Measurements from ENCODE around the gene TLCD3A.

Gene TLCD3A

DNA sequence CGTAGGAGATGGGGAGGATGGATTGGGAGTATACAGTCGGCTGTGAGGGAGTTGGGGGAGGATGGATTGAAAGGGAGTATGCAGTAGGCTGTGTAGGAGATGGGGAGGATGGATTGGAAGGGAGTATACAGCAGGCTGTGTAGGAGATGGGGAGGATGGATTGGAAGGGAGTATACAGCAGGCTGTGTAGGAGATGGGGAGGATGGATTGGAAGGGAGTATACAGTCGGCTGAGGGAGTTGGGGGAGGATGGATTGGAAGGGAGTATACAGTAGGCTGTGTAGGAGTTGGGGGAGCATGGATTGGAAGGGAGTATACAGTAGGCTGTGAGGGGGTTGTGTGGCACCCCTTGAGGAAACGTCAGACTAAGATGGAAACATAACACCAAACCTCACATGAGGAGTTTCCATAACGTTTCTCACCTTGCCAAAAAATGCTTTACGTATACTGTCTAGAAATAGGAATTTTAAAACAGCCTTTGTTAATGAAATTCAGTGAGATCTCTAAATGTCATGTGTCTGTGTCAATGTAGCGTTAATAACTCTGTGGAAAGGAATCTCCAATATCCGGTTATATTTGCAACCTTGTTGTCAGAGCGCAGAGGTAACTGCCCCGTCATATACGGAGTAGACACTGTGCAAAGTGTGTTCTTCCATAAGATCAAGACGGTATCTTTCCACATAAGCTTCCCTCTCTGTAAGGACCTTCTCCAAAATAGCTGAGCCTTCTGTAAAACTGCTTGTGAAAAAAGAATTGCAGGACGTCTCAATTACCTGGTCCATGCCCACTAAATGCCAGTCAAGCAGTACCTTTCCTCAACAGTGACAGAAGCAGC lies 11.5 kb upstream of the TLCD3A start:
- H3K27ac ChIP-seq: peak overlapping the region; percentile 54
- TF ChIP-seq, protein P1, sequence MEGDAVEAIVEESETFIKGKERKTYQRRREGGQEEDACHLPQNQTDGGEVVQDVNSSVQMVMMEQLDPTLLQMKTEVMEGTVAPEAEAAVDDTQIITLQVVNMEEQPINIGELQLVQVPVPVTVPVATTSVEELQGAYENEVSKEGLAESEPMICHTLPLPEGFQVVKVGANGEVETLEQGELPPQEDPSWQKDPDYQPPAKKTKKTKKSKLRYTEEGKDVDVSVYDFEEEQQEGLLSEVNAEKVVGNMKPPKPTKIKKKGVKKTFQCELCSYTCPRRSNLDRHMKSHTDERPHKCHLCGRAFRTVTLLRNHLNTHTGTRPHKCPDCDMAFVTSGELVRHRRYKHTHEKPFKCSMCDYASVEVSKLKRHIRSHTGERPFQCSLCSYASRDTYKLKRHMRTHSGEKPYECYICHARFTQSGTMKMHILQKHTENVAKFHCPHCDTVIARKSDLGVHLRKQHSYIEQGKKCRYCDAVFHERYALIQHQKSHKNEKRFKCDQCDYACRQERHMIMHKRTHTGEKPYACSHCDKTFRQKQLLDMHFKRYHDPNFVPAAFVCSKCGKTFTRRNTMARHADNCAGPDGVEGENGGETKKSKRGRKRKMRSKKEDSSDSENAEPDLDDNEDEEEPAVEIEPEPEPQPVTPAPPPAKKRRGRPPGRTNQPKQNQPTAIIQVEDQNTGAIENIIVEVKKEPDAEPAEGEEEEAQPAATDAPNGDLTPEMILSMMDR (conservative IDR thresholded peaks at IDR 0.05): no peak

GRCh38 chr17:721540-721937 lies 10.9 kb upstream of the TLCD3A start:
- TF ChIP-seq, protein P1 (conservative IDR thresholded peaks at IDR 0.05): no peak

GRCh38 chr17:725084-725483 lies 7.3 kb upstream of the TLCD3A start:
- no peak overlapping the region for H3K27ac ChIP-seq
- TF ChIP-seq, protein P1 (conservative IDR thresholded peaks at IDR 0.05): no peak

More at GRCh38 chr17:721540-721937, 10.9 kb upstream of the TLCD3A start:
- peak overlapping the region; percentile 54 for H3K27ac ChIP-seq

DNA sequence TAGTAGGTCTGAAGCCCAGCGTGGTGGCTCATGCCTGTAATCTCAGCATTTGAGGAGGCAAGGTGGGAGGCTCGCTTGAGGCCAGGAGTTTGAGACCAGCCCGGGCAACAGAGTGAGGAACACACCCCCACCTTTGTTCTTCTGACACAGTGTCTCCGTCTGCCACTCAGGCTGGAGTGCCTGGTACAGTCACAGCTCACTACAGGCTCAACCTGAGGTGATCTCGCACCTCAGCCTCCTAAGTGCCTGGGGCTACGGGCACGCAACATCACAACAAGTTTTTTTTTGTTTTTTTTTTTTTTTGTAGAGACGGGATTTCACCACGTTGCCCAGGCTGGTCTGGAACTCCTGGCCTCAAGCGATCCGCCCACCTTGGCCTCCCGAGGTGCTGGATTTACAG lies 6.7 kb upstream of the TLCD3A start:
- H3K27ac ChIP-seq: no peak overlapping the region
- TF ChIP-seq, protein P1 (conservative IDR thresholded peaks at IDR 0.05): no peak

DNA sequence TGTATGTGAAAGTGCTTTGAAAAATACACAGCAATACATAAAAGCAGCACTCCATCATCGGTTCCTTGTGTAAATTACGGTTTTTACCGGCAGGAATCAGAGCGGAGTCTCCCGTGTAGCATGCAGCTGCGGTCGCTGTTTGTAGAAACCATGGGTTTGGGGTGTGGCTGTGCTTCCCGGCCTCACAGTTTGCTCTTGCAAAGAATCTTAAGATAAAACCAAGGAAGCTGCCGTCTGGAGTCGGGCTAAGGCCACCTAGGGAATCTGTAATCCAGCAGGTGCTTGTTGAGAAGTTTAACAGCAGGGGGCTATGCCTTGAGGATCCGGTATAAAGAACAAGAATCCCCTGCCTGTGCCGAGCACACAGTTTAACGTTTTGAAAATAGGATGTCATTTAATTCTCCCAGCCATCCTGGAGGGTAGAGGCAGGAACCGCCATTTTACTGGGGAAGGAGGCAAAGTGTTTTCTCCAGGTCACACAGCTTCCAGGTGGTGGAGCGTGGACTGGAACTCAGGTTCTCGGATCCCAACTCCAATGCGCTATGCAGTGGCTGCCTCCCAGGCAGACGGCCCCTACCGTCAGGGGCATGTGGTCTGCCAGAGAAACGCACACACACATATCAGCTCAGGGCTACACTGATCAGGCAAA lies 6.0 kb upstream of the TLCD3A start:
- H3K27ac ChIP-seq: peak overlapping the region; percentile 14; the same call in 1 of the 2 replicates
- TF ChIP-seq, protein P1 (conservative IDR thresholded peaks at IDR 0.05): no peak

GRCh38 chr17:728911-729310 lies 3.5 kb upstream of the TLCD3A start:
- TF ChIP-seq, protein P1 (conservative IDR thresholded peaks at IDR 0.05): no peak
- no peak overlapping the region for H3K27ac ChIP-seq

DNA sequence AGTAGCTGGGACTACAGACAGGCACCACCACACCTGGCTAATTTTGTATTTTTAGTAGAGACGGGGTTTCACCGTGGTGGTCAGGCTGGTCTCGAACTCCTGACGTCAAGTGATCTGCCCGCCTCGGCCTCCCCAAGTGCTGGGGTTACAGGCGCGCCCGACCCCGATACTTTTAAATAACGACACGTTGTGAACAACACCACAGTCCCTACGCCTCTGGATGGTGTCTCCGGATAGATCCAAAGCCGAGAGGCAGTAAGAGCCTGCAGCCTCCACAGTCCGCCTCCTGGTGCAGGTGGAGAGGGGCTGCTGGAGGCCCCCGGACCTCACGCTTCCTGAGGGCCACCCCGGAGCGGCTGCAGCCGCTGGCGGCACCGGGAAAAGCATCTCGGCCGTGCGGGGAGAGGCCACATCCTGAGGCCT lies 741 bp upstream of the TLCD3A start:
- TF ChIP-seq, protein P1 (conservative IDR thresholded peaks at IDR 0.05): no peak
- H3K27ac ChIP-seq: peak overlapping the region; percentile 98
